Astrocyte of the spinal cord (primary cell): Measurements from ENCODE around the gene COL4A2.
A peak's percentile ranks its signal among the peaks of the same experiment; 100 is the strongest.

ENCODE experiments used
- DNase-seq: peaks from one replicate; pipeline ENCODE4 v3.0.0; 2011; ENCODE audit warnings: low read depth, low spot score
- H3K4me3 ChIP-seq: 2 replicates; pipeline ENCODE4 v1.5.1; 2011; ENCODE audit warnings: low read depth, mild to moderate bottlenecking, low read length, moderate library complexity
- in situ Hi-C: cut with HindIII; loops from 2 replicates; pipeline ENCODE4 v1.10.0; 2017; ENCODE audit warnings: low sequenced_read_pairs
- TF ChIP-seq, protein P1 (sequence below): IDR thresholded peaks from 2 replicates; pipeline ENCODE4 v1.5.1; 2012; ENCODE audit warnings: low read depth, mild to moderate bottlenecking, low read length, inconsistent platforms

COL4A2 gene

GRCh38 chr13:110281736-110282135 lies 25.3 kb upstream of the COL4A2 start:
- H3K4me3 ChIP-seq: no peak overlapping the region
- TF ChIP-seq, protein P1, sequence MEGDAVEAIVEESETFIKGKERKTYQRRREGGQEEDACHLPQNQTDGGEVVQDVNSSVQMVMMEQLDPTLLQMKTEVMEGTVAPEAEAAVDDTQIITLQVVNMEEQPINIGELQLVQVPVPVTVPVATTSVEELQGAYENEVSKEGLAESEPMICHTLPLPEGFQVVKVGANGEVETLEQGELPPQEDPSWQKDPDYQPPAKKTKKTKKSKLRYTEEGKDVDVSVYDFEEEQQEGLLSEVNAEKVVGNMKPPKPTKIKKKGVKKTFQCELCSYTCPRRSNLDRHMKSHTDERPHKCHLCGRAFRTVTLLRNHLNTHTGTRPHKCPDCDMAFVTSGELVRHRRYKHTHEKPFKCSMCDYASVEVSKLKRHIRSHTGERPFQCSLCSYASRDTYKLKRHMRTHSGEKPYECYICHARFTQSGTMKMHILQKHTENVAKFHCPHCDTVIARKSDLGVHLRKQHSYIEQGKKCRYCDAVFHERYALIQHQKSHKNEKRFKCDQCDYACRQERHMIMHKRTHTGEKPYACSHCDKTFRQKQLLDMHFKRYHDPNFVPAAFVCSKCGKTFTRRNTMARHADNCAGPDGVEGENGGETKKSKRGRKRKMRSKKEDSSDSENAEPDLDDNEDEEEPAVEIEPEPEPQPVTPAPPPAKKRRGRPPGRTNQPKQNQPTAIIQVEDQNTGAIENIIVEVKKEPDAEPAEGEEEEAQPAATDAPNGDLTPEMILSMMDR: no peak
- in situ Hi-C loops: no loop called here
- no peak for DNase-seq

GRCh38 chr13:110282316-110282841 lies 24.7 kb upstream of the COL4A2 start:
- in situ Hi-C loops: no loop called here
- no peak for DNase-seq
- TF ChIP-seq, protein P1: no peak
- no peak overlapping the region for H3K4me3 ChIP-seq

GRCh38 chr13:110283736-110284517 lies 23.2 kb upstream of the COL4A2 start:
- TF ChIP-seq, protein P1: no peak
- no peak overlapping the region for H3K4me3 ChIP-seq
- peak; percentile 65 for DNase-seq
- in situ Hi-C loops: no loop called here

DNA sequence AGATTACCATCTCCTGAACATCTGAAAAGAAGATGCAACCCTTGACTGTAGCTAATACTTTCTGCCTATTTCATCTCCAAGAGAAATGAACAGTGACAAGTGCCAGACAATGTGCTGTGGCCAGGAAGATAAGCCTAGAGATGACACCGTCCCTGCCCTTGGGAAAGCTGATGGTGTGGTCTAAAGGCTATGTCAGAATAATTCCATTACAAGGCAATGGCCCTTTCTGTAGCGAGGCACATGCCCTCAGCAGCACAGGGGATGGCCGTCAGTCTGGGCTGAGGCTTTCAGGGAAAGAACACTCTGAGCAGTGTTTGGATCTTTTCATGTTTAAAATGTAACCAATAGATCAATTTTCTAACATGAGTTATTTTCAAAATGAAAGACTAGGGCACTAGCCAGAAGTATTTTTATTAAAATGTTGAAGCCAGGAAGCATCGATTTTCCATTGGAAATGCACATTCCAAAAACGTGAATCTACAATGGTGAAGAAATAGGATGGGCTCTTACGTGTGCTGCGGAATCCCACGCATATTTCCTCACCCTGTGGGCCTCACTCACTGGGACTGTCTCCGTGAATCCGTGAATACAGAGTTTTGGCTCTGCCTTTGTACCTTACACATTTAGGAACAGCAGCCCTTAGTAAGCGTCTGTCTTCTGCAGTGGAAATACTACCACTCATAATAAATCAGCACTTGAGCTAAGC lies 22.2 kb upstream of the COL4A2 start:
- H3K4me3 ChIP-seq: no peak overlapping the region
- no peak for DNase-seq

DNA sequence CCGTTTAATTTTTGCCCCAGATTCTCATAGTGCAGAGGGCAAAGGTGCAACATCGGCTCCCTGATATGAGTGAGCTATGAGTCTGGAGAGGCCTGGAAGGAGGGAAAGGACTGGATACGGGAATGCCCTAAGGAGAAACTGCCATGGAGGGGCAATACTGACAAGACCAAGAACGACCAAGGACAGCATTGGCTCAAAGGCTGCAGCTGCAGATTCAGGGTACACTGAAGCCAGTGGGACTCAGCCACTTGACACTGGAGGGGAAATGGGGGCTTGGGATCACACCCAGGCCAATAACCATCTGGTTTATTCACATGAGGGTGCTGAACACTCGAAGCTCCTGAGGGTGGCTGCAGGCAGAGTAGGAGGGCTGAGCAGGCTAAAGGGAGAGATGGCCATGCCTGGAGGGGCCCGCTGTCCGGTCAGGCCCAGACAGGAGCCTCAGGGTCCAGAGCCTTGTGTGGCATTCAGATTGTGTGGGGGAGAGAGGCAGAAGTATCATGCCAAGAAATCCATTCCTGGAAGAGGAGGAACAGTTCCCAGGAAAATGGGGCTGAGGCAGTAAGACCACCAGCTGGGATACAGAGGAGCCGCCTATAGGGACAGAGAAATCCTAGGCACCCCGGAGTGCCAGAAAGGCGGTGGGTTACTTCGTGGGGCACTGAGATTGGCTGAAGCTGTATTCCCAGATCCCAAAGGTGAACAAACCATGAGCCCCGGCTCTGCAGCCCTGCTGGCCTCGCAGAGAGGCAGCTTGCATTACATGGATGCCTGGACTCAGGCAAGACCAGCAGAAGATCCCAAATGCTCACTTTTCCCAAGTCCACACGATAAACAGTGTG lies 20.9 kb upstream of the COL4A2 start:
- in situ Hi-C loops: no loop called here
- DNase-seq: no peak
- TF ChIP-seq, protein P1: no peak
- no peak overlapping the region for H3K4me3 ChIP-seq

More for the DNA sequence above, 22.2 kb upstream of the COL4A2 start:
- TF ChIP-seq, protein P1: no peak
- in situ Hi-C loops: no loop called here
